Astrocyte of the cerebellum (primary cell): ENCODE measurements around the gene TMEM221.

Experiments
- DNase-seq: peaks from one replicate; pipeline ENCODE4 v3.0.0-alpha.2; 2011; ENCODE audit warnings: low read depth
- H3K4me3 ChIP-seq: 2 replicates; pipeline ENCODE4 v1.5.1; 2011; ENCODE audit warnings: mild to moderate bottlenecking, low read depth, low read length, moderate library complexity
- CTCF ChIP-seq: IDR thresholded peaks from 2 replicates; pipeline ENCODE4 v1.5.1; 2012; ENCODE audit warnings: low read length, low read depth, moderate library complexity, mild to moderate bottlenecking; ENCODE audit errors: missing control alignments
- in situ Hi-C: cut with HindIII; loops from 2 replicates; pipeline ENCODE4 v1.10.0; 2017; ENCODE audit warnings: low sequenced_read_pairs

TMEM221 gene

DNA sequence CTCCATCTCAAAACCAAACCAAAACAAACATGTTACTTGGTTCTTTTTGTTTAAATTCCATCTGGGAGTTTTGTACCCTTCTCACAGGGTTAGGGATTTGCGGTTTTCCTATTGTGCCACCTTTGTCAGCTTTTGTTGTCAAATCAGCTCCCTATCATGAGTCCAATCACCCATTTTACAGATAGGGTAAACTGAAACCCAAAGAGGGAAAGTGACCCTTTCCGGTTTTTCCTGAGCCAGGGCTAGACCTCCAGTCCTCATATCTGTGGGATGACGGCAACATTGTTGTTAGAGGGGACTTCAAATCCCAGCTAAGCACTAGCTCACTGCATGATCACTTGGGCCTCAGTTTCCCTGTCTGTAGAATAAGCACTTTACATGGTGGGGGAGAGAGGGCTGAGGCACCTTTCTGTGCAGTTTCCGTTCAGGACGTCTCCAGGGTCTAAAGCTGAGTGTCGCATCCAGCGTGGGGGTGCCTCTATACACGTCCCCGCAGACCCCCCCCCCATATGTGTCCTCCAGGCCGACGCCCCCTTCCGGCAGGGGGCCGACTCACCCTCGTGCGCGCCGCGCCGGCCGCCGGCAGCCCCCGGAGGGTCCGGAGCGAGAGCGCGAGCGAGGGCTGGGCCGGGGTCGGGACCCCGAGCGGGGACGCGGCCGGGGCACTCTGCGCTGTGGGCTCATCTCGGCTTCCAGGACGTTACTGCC is 58.4 kb downstream of the TMEM221 start:
- in situ Hi-C loops, result no loop called here
- peak; percentile 12 for TF ChIP-seq CTCF
- DNase-seq, result no peak
- H3K4me3 ChIP-seq, result peak overlapping the region; percentile 61

DNA sequence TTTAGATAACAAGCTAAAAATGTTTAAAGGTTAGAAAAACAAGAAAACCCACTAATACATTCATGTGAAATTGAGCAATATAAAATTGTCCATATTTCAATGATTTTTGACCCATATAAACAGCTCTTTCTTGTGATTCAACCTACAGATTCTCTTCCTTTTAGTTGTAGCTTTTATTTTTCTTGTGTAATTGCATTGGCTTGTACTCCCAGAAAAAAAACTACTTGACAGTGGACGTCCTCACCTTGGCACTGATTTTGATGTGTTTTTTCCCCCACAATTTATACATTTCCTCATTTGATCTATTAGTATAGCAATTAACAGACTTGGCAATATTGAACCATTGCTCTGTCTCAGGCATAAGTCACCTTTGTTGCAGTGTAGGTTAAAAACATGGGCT is 59.2 kb downstream of the TMEM221 start:
- DNase-seq, result no peak
- TF ChIP-seq CTCF, result no peak
- no peak overlapping the region for H3K4me3 ChIP-seq
- in situ Hi-C loops, result no loop called here

DNA sequence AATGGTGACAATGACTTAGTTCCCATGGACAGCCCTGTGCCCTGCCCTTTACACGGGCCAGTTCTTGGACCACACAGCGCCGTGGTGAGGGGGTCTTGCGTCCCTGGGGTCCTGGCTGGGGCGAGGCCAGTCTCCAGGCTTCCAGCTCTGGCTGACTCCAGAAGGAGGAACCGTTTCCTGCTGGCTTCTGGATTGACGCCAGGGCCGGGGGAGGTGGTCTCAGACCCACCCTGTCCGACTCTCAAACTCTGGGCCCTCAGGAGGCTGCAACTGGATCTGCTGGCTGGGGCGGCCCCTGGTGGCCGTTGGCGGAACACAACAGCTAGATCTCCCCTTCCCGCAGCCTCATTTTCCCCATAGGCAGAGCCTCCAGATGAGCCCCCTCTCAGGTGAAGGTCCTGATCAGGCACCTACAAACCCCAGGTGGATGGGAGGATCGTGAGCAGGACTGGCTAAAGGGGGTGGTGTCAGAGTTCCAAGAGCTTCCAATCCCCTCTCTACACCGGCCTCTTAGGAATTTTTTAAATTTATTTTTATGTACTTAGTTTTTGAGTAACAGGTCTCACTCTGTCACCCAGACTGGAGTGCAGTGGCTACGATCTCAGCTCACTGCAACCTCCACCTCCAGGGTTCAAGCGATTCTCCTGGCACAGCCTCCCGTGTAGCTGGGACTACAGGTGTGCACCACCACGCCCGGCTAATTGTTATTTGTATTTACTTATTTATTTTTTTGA is 62.4 kb downstream of the TMEM221 start:
- DNase-seq, result no peak
- in situ Hi-C loops, result no loop called here
- no peak overlapping the region for H3K4me3 ChIP-seq
- peak; percentile 96 for TF ChIP-seq CTCF
